ENCODE results near the gene TMIE. TPM values are rescaled to one million over a fixed set of nuclear protein-coding genes. Genes with fewer than 3 reads are reported as not detected.

TMIE gene
- total and polyA plus RNA-seq, 2 of the 4 experiments (the other 2 are of a cell fraction): 0.12 TPM; not detected in 1

DNA sequence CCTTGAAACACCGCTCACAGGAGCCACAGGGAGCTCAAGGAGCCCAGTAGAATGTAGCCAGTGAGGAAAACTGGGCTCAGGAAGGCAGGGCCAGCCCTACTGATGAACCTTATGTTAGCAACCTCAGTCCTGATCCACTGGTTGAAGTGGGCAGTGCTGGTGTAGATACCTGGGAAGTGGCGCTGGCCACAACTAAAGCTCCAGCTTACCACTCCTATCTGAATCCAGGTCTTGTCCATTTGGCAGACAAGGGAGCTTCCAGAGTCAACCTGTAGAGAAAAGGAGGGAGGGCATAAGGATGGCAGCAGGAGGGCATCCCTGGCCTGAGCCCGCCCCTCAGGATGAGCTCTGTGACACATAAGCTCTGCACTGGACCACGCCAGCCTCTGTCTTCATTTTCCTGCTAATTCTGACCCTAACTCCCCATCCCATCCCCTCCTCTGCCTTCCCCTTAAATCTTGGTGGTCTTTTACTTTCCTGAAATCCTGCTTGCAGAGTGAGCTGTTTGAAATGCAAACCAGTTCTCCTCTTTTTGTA, 18.6 kb downstream of the TMIE start:
- Histone ChIP-seq H4K8ac (ENCODE audit: low read depth in 2 of 2, low read length in 2 of 2) (no peak overlapping the region), H3K36me3 (ENCODE audit: control insufficient read depth, insufficient read depth, low read length) (no peaks in the 10 kb centered on the region), H3K79me1 (ENCODE audit: low read depth in 1 of 2, low read length in 2 of 2) (no peaks in the 10 kb centered on the region), H3K4me3 (ENCODE audit: insufficient read depth, low read depth, low read length) (no peak overlapping the region), H3K56ac (ENCODE audit: extremely low read depth, insufficient read depth, low read length) (no peak overlapping the region), H3K18ac (ENCODE audit: low read depth, low read length) (no peak overlapping the region), H3K4me1 (ENCODE audit: control insufficient read depth, insufficient read depth, low read length) (no peaks in the 10 kb centered on the region), H3K27ac (ENCODE audit: insufficient read depth, low read length) (no peak overlapping the region), H3K23ac (ENCODE audit: low read depth, low read length) (no peak overlapping the region), H4K5ac (ENCODE audit: low read depth, low read length) (no peak overlapping the region), H3K14ac (replicated peaks; ENCODE audit: low read depth, low read length) (no peak overlapping the region), H4K20me1 (ENCODE audit: insufficient read depth, low read length) (no peaks in the 10 kb centered on the region), H2AK9ac (replicated peaks; ENCODE audit: low read depth, low read length, poor library complexity) (no peak overlapping the region), H3K27me3 (ENCODE audit: control insufficient read depth, insufficient read depth, low read length) (peaks cover 45% of the 10 kb centered on the region), H3K4me2 (ENCODE audit: low read depth, low read length) (no peak overlapping the region), H3K9me3 (ENCODE audit: control insufficient read depth, insufficient read depth, low read length) (no peaks in the 10 kb centered on the region), H3K4ac (ENCODE audit: low read depth, low read length) (no peak overlapping the region), H2AK5ac (ENCODE audit: low read depth, low read length) (no peak overlapping the region), H2BK5ac (ENCODE audit: low read depth, low read length, poor library complexity, severe bottlenecking) (no peak overlapping the region), H2BK20ac (ENCODE audit: low read depth, low read length) (no peak overlapping the region), H3K9ac (ENCODE audit: low read depth, low read length) (no peak overlapping the region), H3K9me1 (ENCODE audit: insufficient read depth, low read length) (no peaks in the 10 kb centered on the region), H4K91ac (ENCODE audit: insufficient read depth, low read depth, low read length) (no peak overlapping the region), H2BK120ac (ENCODE audit: low read depth, low read length) (no peak overlapping the region), H2AFZ (replicated peaks; ENCODE audit: low read length, poor library complexity) (no peak overlapping the region), H2BK15ac (ENCODE audit: low read depth, low read length) (no peak overlapping the region)
- dilution Hi-C loops (cut with HindIII; ENCODE audit: low sequenced_read_pairs, unreplicated experiment): no loop called here
- BruUV-seq (replicated peaks): no TSS peak
- DNase-seq: no peak
- in situ Hi-C loops (cut with MboI; ENCODE audit: low sequenced_read_pairs): loop anchor here (25.0 kb wide), 1 partner anchor 642 kb away; no protein-coding TSS in a partner anchor
- no peak for ATAC-seq (ENCODE audit: low read depth)
- TF ChIP-seq, protein P1, sequence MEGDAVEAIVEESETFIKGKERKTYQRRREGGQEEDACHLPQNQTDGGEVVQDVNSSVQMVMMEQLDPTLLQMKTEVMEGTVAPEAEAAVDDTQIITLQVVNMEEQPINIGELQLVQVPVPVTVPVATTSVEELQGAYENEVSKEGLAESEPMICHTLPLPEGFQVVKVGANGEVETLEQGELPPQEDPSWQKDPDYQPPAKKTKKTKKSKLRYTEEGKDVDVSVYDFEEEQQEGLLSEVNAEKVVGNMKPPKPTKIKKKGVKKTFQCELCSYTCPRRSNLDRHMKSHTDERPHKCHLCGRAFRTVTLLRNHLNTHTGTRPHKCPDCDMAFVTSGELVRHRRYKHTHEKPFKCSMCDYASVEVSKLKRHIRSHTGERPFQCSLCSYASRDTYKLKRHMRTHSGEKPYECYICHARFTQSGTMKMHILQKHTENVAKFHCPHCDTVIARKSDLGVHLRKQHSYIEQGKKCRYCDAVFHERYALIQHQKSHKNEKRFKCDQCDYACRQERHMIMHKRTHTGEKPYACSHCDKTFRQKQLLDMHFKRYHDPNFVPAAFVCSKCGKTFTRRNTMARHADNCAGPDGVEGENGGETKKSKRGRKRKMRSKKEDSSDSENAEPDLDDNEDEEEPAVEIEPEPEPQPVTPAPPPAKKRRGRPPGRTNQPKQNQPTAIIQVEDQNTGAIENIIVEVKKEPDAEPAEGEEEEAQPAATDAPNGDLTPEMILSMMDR (conservative IDR thresholded peaks at IDR 0.05; ENCODE audit: low read depth, low read length): no peak
- ChIA-PET POLR2A (ENCODE audit: unreplicated experiment) (no interaction called here), CTCF (interaction anchor here (1.6 kb wide), 1 partner anchor 231 kb away, joined by 4 read pairs; no protein-coding TSS in a partner anchor)
- intact Hi-C loops (cut with micrococcal nuclease): no loop called here
- whole genome bisulfite sequencing, 2 experiments (ENCODE audit: extremely low coverage in 2 of 2, insufficient read length in 1 of 2): no CpG with 5 or more reads among the region's 4 CpGs

Measured in IMR-90 (cell line).